ENCODE data around the gene MAGEL2. TPM values are rescaled to one million over a fixed set of nuclear protein-coding genes. Genes with fewer than 3 reads are reported as not detected.

The MAGEL2 gene
- total RNA-seq, result not detected

DNA sequence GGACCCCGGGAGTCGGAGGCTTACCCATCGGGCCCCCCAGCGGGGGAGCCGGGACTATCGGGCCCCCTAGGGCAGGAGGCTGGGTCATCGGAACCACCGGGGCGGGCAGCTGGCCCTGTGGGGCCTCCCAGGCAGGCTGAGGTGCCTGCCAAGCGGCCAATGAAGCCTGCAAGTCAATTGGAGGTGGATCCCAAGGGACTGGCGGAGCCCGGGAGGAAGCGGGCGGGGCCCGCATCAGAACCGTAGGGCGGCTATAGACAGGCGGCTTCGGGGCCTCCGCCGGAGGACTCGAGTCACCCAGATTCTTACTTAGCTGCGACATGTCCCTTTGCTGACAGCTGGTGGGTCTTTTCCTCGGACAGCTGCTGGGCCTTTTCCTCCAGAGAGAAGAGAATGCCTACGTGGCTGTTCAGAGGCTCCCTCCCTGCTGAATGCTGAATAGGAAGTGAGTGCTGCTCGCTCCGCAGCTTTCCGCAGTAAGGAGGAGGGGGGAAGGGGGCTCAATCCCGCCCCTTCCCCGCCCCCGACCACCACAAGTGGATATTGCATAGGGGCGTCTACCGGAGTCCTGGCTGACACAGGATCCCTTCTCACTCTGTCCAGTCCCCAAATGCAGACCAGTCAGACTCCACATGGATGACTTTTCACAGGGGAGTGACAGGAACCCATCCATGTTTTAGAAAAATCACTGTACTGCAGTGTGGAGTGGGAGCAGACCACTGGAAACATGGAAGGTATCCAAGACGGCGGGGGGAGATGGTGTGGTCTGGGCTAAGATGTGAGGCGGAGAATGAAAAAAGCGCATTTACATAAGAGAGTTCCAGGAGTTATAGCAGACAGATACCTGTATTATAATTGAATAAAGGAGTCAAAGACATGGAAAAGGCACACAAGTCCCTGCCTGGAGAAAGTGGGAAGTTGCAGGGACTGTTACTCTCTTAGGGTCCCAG is at the start of gene MAGEL2:
Gene MAGEL2, minus strand, starts transcription at position 447 of the 950 bp plus-strand sequence. Its CDS starts 125 bp downstream, at position 322.
- ChIA-PET POLR2A (no interaction called here), CTCF (no interaction called here)
- Mint-ChIP-seq H3K4me1 (no peaks in the 10 kb centered on the region), H3K27me3 (peaks cover 6% of the 10 kb centered on the region), H3K9me3 (no peaks in the 10 kb centered on the region), H3K36me3 (ENCODE audit: low read depth) (no peaks in the 10 kb centered on the region), H3K27ac (no peak within 1 kb of the TSS), H3K4me3 (no peak within 1 kb of the TSS)
- no peak for DNase-seq

GRCh38 chr15:23695282-23695681 is 47.6 kb upstream of the MAGEL2 start:
- DNase-seq, result no peak
- H3K9me3 Mint-ChIP-seq, result no peaks in the 10 kb centered on the region
- H3K4me3 Mint-ChIP-seq, result no peak overlapping the region
- POLR2A ChIA-PET, result no interaction called here
- CTCF ChIA-PET, result no interaction called here
- no peaks in the 10 kb centered on the region for H3K27me3 Mint-ChIP-seq
- H3K36me3 Mint-ChIP-seq (ENCODE audit: low read depth), result no peaks in the 10 kb centered on the region
- H3K27ac Mint-ChIP-seq, result no peak overlapping the region
- no peaks in the 10 kb centered on the region for H3K4me1 Mint-ChIP-seq

DNA sequence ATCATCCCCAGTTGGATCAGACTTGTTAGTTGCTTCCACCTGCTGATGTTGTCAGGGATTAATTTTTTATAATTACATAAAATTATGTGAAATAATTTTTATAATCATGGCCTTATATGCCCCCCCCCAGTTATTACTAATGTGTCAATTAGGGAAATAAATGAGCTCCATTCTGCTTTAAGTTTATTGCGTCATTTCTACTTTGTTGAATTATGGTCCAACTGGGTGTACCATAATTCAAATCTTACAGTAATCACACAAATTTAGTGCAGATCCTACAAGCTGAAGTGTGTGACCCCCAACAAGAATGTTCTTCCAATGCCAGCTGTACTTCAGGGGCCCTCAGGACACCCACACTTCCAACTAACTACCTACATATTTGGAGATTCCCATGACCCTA is 46.9 kb upstream of the MAGEL2 start:
- Mint-ChIP-seq H3K4me3 (no peak overlapping the region), H3K4me1 (no peaks in the 10 kb centered on the region), H3K27ac (no peak overlapping the region), H3K9me3 (no peaks in the 10 kb centered on the region), H3K27me3 (no peaks in the 10 kb centered on the region), H3K36me3 (ENCODE audit: low read depth) (no peaks in the 10 kb centered on the region)
- CTCF ChIA-PET, result no interaction called here
- no peak for DNase-seq
- POLR2A ChIA-PET, result no interaction called here

DNA sequence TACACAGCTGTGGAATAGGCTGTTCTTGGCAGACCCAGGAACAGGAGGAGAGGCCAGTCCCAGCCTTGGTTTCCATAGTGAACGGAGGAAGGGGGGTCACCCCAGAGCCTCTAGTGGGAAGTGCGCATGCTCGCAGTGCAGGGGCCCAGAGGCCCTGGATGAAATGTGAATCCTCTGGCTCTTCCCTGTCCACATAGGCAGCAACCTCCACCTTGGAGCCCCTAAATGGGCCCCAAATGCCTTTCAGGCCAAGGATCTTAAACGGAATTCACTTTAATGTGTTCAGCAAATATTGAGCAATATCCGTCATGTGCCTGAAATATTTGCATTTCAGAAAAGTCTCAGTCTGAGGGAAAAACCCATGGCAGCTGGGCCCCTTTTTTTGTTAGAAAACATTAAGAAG is 42.8 kb upstream of the MAGEL2 start:
- peaks cover 3% of the 10 kb centered on the region for H3K27me3 Mint-ChIP-seq
- H3K36me3 Mint-ChIP-seq (ENCODE audit: low read depth), result no peaks in the 10 kb centered on the region
- peaks cover 6% of the 10 kb centered on the region for H3K9me3 Mint-ChIP-seq
- ChIA-PET CTCF (no interaction called here), POLR2A (no interaction called here)
- no peak overlapping the region for H3K4me3 Mint-ChIP-seq
- H3K27ac Mint-ChIP-seq, result no peak overlapping the region
- no peaks in the 10 kb centered on the region for H3K4me1 Mint-ChIP-seq
- no peak for DNase-seq

GRCh38 chr15:23690015-23690414 is 42.3 kb upstream of the MAGEL2 start:
- CTCF ChIA-PET, result no interaction called here

GRCh38 chr15:23687143-23687470 is 39.4 kb upstream of the MAGEL2 start, which contains the start of gene NDN:
NDN (minus strand) TSS chr15:23687305; CDS start chr15:23687217, 88 bp downstream.
- Mint-ChIP-seq H3K4me3 (peak within 1 kb of the TSS; percentile 13), H3K36me3 (ENCODE audit: low read depth) (no peaks in the 10 kb centered on the region), H3K9me3 (peaks cover 7% of the 10 kb centered on the region), H3K27me3 (peaks cover 3% of the 10 kb centered on the region), H3K4me1 (no peaks in the 10 kb centered on the region), H3K27ac (no peak within 1 kb of the TSS)
- CTCF ChIA-PET, result no interaction called here
- peak; percentile 17 for DNase-seq
- POLR2A ChIA-PET, result no interaction called here

More at GRCh38 chr15:23690015-23690414, 42.3 kb upstream of the MAGEL2 start:
- H3K27ac Mint-ChIP-seq, result no peak overlapping the region
- no peaks in the 10 kb centered on the region for H3K36me3 Mint-ChIP-seq (ENCODE audit: low read depth)
- H3K9me3 Mint-ChIP-seq, result peaks cover 7% of the 10 kb centered on the region
- H3K4me1 Mint-ChIP-seq, result no peaks in the 10 kb centered on the region
- H3K27me3 Mint-ChIP-seq, result peaks cover 3% of the 10 kb centered on the region
- H3K4me3 Mint-ChIP-seq, result no peak overlapping the region
- DNase-seq, result no peak
- POLR2A ChIA-PET, result no interaction called here

GRCh38 chr15:23686466-23687142 is 38.9 kb upstream of the MAGEL2 start:
- peaks cover 3% of the 10 kb centered on the region for H3K27me3 Mint-ChIP-seq
- H3K9me3 Mint-ChIP-seq, result peaks cover 7% of the 10 kb centered on the region
- H3K36me3 Mint-ChIP-seq (ENCODE audit: low read depth), result no peaks in the 10 kb centered on the region
- DNase-seq, result no peak
- no peak overlapping the region for H3K4me3 Mint-ChIP-seq
- H3K4me1 Mint-ChIP-seq, result no peaks in the 10 kb centered on the region
- ChIA-PET POLR2A (no interaction called here), CTCF (no interaction called here)
- no peak overlapping the region for H3K27ac Mint-ChIP-seq

- ChIA-PET CTCF (no interaction called here), POLR2A (no interaction called here)
- Mint-ChIP-seq H3K36me3 (ENCODE audit: low read depth) (no peaks in the 10 kb centered on the region), H3K27ac (no peak overlapping the region), H3K27me3 (no peaks in the 10 kb centered on the region), H3K4me3 (no peak overlapping the region), H3K9me3 (no peaks in the 10 kb centered on the region), H3K4me1 (no peaks in the 10 kb centered on the region)
- DNase-seq, result no peak
Measured at GRCh38 chr15:23671481-23671880, 23.8 kb upstream of the MAGEL2 start.

- Mint-ChIP-seq H3K27me3 (no peaks in the 10 kb centered on the region), H3K9me3 (no peaks in the 10 kb centered on the region), H3K27ac (no peak overlapping the region), H3K36me3 (ENCODE audit: low read depth) (no peaks in the 10 kb centered on the region), H3K4me1 (no peaks in the 10 kb centered on the region), H3K4me3 (no peak overlapping the region)
- DNase-seq, result no peak
- POLR2A ChIA-PET, result no interaction called here
- CTCF ChIA-PET, result no interaction called here
Measured at GRCh38 chr15:23670970-23671369, 23.3 kb upstream of the MAGEL2 start.

DNA sequence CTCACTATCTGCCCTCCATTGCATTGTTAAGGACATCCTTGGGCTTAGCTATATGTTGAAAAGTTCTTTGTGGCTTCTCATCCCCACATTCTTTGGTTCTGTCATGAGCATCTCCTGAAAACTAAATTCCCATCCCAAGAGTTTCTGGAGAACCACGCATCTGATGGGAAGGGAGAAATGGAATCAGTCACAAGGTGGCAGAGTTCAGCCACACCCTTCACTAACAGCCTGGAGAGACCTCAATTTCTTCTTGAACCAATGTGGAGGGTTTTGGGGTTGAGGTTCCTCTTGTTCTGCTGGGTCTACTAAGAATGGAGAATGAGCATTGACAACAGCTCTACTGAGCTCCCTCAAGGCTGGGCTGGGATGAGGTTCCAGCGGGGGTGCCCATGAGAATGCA is 15.6 kb upstream of the MAGEL2 start:
- no peaks in the 10 kb centered on the region for H3K4me1 Mint-ChIP-seq
- H3K9me3 Mint-ChIP-seq, result no peaks in the 10 kb centered on the region
- ChIA-PET POLR2A (no interaction called here), CTCF (no interaction called here)
- no peaks in the 10 kb centered on the region for H3K27me3 Mint-ChIP-seq
- H3K36me3 Mint-ChIP-seq (ENCODE audit: low read depth), result no peaks in the 10 kb centered on the region
- H3K4me3 Mint-ChIP-seq, result no peak overlapping the region
- H3K27ac Mint-ChIP-seq, result no peak overlapping the region
- DNase-seq, result no peak

DNA sequence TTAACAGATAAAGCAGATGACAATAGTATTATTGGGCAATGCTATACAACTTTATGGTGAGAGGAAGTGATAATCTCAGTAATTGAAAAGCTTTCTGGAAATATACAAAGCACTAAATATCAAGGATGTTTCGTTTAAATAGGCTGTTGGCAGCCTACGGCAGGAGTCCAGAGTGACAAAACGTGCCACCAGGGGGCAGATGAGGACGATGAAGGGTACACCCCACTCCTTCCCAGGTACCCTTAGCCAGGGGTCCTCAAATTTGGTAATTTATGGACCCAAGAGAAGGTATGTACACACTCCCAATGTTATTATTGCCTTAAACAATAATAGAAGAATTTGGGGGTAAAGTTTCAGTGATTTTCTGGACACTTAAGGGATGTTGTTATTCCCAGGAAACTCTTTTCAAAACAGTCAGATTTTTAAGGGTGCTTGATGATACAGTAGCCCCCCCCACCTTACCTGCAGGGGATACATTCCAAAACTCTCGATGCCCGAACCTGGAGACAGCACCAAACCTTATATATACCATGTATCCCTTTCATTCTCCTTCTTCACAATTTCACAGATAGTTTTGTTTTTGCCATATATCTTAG is 1.4 kb upstream of the MAGEL2 start:
- no peak overlapping the region for H3K27ac Mint-ChIP-seq
- peaks cover 6% of the 10 kb centered on the region for H3K27me3 Mint-ChIP-seq
- no peaks in the 10 kb centered on the region for H3K9me3 Mint-ChIP-seq
- POLR2A ChIA-PET, result no interaction called here
- CTCF ChIA-PET, result no interaction called here
- H3K36me3 Mint-ChIP-seq (ENCODE audit: low read depth), result no peaks in the 10 kb centered on the region
- H3K4me1 Mint-ChIP-seq, result no peaks in the 10 kb centered on the region
- no peak for DNase-seq
- no peak overlapping the region for H3K4me3 Mint-ChIP-seq

DNA sequence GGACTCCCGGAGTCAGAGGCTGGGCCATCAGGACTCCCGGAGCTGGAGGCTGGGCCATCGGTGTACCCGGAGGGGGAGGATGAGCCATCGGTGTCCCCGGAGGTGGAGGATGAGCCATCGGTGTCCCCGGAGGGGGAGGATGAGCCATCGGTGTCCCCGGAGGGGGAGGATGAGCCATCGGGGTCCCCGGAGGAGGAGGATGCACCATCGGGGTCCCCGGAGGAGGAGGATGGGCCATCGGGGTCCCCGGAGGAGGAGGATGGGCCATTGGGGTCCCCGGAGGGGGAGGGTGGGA is 719 bp downstream of the MAGEL2 start:
- no peaks in the 10 kb centered on the region for H3K9me3 Mint-ChIP-seq
- CTCF ChIA-PET, result no interaction called here
- H3K27me3 Mint-ChIP-seq, result peaks cover 6% of the 10 kb centered on the region
- no peak overlapping the region for H3K4me3 Mint-ChIP-seq
- POLR2A ChIA-PET, result no interaction called here
- DNase-seq, result no peak
- no peaks in the 10 kb centered on the region for H3K36me3 Mint-ChIP-seq (ENCODE audit: low read depth)
- no peaks in the 10 kb centered on the region for H3K4me1 Mint-ChIP-seq
- no peak overlapping the region for H3K27ac Mint-ChIP-seq

DNA sequence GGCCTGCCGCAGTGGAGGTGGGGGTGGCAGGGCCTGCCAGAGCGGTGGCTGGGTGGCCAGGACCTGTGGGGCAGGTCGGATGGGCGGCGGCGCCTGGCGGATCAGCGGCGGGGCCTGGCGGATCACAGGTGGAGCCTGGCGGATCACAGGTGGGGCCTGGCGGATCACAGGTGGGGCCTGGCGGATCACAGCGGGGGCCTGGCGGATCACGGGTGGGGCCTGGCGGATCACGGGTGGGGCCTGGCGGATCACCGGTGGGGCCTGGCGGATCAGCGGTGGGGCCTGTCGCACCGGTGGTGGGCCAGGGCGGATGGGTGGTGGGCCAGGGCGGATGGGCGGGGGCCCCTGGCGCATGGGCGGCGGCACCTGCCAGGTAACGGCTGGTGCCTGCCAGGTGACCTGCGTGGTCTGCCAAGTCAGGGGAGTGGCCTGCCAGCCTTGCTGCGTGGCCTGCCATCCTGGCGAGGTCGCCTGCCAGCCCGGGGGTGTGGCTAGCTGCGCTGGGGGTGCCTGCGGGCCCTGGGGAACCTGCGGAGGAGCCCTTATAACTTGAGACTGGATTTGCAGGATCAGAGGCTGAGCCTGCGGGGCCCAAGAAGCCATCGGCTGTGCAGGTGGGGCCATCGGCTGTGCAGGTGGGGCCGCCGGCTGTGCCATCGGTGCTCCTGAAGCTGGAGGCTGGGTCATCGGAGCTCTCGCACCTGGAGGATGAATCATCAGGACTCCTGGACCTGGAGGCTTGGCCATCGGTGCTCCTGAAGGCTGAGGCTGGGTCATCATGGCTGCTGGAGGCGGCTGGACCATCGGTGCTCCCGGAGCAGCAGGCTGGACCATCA is 1.3 kb downstream of the MAGEL2 start:
- H3K36me3 Mint-ChIP-seq (ENCODE audit: low read depth), result no peaks in the 10 kb centered on the region
- H3K4me3 Mint-ChIP-seq, result no peak overlapping the region
- CTCF ChIA-PET, result no interaction called here
- H3K27me3 Mint-ChIP-seq, result peaks cover 6% of the 10 kb centered on the region
- H3K9me3 Mint-ChIP-seq, result no peaks in the 10 kb centered on the region
- DNase-seq, result no peak
- POLR2A ChIA-PET, result no interaction called here
- no peak overlapping the region for H3K27ac Mint-ChIP-seq
- H3K4me1 Mint-ChIP-seq, result no peaks in the 10 kb centered on the region

All from activated CD4-positive, alpha-beta memory T cell treated with anti-CD3 and anti-CD28 coated beads, Interleukin-2, amount 10 ng/mL, durations not matched to agents 7 days and 5 days (primary cell).